Measurements from ENCODE around the gene MRPL4.

MRPL4 gene

GRCh38 chr19:10251792-10252694 is at the start of gene MRPL4:
MRPL4 (plus strand) TSS chr19:10252214; CDS start chr19:10252254, 40 bp downstream.
- peak; percentile 87 for DNase-seq

- DNase-seq, result no peak
Observed at GRCh38 chr19:10203686-10204085, 48.3 kb upstream of the MRPL4 start.

- DNase-seq, result no peak
Observed at GRCh38 chr19:10205636-10206035, 46.4 kb upstream of the MRPL4 start.

GRCh38 chr19:10206226-10206885 is 45.7 kb upstream of the MRPL4 start:
- no peak for DNase-seq

GRCh38 chr19:10207026-10207425 is 45.0 kb upstream of the MRPL4 start:
- DNase-seq, result no peak

GRCh38 chr19:10209315-10209714 is 42.7 kb upstream of the MRPL4 start:
- DNase-seq, result no peak

GRCh38 chr19:10211061-10211460 is 41.0 kb upstream of the MRPL4 start:
- no peak for DNase-seq

- DNase-seq, result no peak
Observed at GRCh38 chr19:10211691-10212090, 40.3 kb upstream of the MRPL4 start.

- DNase-seq, result no peak
Observed at GRCh38 chr19:10214784-10215183, 37.2 kb upstream of the MRPL4 start.

GRCh38 chr19:10217085-10217484 is 34.9 kb upstream of the MRPL4 start:
- no peak for DNase-seq

- no peak for DNase-seq
Observed at GRCh38 chr19:10219678-10220077, 32.3 kb upstream of the MRPL4 start.

- DNase-seq, result no peak
Observed at GRCh38 chr19:10220695-10221094, 31.3 kb upstream of the MRPL4 start.

- DNase-seq, result no peak
Observed at GRCh38 chr19:10222201-10222890, 29.7 kb upstream of the MRPL4 start.

- DNase-seq, result no peak
Observed at GRCh38 chr19:10223488-10224213, 28.4 kb upstream of the MRPL4 start.

GRCh38 chr19:10224337-10224736 is 27.7 kb upstream of the MRPL4 start:
- no peak for DNase-seq

- DNase-seq, result no peak
Observed at GRCh38 chr19:10226021-10226375, 26.0 kb upstream of the MRPL4 start.

GRCh38 chr19:10226376-10227025 is 25.5 kb upstream of the MRPL4 start:
- DNase-seq, result no peak

- DNase-seq, result no peak
Observed at GRCh38 chr19:10227026-10227971, 24.7 kb upstream of the MRPL4 start.

- DNase-seq, result no peak
Observed at GRCh38 chr19:10228393-10228792, 23.6 kb upstream of the MRPL4 start.

GRCh38 chr19:10228920-10229319 is 23.1 kb upstream of the MRPL4 start:
- no peak for DNase-seq

GRCh38 chr19:10230173-10230860 is 21.7 kb upstream of the MRPL4 start:
- DNase-seq, result no peak

All from NCI-H1417 treated with DMSO at 0.1 percent for 48 hours (cell line).